GM19467 (cell line): ENCODE data around the gene NFE2L1.

Source experiments
- ATAC-seq: cut with Tn5 transposase; IDR thresholded peaks from one replicate; pipeline ENCODE4 v1.9.1; 2021; ENCODE audit warnings: mild to moderate bottlenecking, moderate library complexity; ENCODE audit not compliant: unreplicated experiment

The NFE2L1 gene

GRCh38 chr17:48047113-48047740 lies 932 bp upstream of the NFE2L1 start:
- ATAC-seq = no peak

DNA sequence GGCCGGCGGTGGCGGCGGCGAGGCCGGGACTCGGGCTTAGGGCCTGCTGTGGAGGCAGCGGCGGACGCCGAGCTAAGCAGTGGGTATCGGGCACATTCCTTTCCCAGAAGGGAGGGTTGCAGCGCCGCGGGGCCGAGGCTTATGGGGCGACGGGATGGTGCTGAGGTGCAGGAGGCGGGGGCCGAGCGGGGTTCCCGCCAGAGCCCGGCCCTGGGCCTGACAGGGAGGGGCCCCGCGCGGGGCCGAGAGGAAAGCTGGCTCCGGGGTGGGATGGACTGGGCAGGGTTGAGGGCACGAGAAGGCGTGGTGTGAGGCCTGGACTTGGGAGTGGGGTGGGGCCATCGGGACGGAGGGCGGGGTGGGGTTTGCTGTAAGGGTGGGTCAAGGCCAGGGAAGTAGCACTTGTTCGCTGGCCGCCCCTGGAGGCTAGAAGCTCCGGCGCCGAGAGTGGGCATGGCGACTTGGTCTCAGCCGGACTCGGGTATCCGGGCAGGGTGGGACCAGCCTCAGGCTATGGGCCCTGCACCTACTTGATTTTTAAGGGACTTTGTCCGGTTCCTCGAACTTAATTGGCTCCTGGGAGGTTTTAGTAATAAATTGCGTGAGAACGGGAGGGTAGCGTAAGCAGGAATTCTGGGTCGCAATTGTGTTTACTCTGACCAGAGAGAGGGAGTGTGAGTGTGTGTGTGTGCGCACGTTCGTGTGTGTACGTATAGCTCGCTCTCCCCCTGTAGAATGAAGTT lies 396 bp downstream of the NFE2L1 start:
- peak; percentile 36 for ATAC-seq

DNA sequence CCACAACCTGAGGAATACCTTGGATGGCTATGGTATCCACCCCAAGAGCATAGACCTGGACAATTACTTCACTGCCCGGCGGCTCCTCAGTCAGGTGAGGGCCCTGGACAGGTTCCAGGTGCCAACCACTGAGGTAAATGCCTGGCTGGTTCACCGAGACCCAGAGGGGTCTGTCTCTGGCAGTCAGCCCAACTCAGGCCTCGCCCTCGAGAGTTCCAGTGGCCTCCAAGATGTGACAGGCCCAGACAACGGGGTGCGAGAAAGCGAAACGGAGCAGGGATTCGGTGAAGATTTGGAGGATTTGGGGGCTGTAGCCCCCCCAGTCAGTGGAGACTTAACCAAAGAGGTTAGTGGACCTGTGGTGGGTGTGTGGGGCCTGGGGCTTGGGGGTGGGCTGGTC lies 3.1 kb downstream of the NFE2L1 start:
- ATAC-seq = no peak

- ATAC-seq = no peak
Observed at GRCh38 chr17:48051706-48052486, 3.7 kb downstream of the NFE2L1 start.

GRCh38 chr17:48052956-48053757 lies 5.0 kb downstream of the NFE2L1 start:
- no peak for ATAC-seq

GRCh38 chr17:48053758-48054237 lies 5.6 kb downstream of the NFE2L1 start:
- ATAC-seq = no peak

GRCh38 chr17:48054238-48055185 lies 6.4 kb downstream of the NFE2L1 start:
- no peak for ATAC-seq

DNA sequence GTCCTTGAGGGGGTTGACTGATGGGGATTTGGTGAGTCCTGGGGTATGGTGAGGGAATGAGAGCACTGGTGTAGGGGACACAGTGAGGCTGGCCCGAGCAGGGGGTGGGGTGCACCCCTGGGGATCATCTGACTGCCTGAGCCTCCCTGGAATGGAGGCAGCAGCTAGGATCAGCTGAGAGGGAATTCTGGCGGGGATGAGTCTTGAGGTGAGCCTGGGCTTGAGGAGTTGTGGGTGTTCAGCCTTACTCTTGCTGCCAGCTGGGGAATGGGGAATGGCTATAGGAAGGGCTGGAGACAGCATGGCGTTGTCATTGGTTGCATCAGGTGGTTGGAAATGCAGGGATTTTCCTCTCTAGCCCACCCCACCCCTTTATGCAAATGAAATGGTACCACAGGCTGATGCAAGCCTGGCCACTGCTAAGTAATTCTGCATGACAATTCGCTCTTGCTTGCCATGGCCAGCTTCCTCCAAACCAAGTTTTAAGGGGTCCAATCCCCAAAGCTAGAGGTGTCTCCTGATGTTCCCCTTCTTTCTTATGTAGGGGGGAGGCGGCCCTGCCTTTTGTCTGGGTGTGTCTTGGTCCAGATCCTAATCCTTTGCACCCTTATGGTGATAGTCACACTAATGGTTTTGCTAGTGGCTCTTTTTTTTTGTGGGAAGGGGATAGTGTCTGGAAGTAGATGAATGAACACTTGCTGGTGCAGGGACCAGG lies 7.5 kb downstream of the NFE2L1 start:
- ATAC-seq = no peak

DNA sequence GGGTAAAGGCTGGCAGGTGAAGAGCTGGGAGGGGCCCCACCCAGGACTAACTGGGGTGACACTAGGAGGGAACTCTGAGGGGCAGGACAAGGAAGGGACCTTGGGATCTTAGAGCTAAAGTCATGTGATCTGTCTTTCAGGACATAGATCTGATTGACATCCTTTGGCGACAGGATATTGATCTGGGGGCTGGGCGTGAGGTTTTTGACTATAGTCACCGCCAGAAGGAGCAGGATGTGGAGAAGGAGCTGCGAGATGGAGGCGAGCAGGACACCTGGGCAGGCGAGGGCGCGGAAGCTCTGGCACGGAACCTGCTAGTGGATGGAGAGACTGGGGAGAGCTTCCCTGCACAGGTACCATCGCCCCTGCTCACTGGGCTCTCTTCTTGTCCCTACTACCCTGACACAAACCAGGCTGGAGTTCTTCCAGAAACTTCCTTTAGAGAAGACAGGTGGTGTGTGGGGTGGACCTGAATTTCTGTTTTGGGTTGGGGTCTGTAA lies 8.1 kb downstream of the NFE2L1 start:
- ATAC-seq = no peak

DNA sequence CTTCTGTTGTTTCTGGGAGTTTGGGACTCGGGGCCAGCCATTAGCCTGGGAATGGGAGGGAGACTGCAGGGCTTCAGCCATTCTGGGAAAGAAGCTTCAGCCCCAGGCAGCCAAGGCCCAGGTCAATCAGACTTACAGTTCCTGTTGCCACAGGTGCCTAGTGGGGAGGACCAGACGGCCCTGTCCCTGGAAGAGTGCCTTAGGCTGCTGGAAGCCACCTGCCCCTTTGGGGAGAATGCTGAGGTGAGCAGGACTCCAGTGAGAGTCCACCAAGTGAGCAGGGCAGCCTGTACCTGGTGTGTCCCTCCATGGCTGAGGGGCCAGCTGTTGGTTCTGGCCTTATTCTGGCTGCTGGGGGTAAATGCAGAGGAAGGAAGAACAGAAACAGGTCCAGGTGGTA lies 8.7 kb downstream of the NFE2L1 start:
- ATAC-seq = no peak

DNA sequence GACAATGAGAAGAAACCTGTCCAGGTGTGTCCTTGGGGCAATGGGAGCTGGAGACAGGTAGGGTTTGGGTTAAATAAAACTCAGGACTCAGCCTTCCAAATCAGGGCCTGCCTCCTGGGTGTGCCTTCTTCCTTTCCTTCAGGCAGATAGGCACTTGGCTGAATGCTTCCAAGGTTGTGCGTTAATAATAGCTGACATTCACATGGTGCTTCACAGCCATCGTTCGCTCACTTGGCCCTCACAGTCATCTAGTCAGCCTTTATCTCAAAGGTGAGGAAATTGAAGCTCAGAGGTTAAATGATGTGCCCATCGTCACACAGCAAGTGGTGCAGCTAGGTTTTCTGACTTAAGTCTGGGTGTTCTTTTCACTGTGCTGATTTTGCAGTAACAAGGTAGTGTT lies 9.5 kb downstream of the NFE2L1 start:
- no peak for ATAC-seq

DNA sequence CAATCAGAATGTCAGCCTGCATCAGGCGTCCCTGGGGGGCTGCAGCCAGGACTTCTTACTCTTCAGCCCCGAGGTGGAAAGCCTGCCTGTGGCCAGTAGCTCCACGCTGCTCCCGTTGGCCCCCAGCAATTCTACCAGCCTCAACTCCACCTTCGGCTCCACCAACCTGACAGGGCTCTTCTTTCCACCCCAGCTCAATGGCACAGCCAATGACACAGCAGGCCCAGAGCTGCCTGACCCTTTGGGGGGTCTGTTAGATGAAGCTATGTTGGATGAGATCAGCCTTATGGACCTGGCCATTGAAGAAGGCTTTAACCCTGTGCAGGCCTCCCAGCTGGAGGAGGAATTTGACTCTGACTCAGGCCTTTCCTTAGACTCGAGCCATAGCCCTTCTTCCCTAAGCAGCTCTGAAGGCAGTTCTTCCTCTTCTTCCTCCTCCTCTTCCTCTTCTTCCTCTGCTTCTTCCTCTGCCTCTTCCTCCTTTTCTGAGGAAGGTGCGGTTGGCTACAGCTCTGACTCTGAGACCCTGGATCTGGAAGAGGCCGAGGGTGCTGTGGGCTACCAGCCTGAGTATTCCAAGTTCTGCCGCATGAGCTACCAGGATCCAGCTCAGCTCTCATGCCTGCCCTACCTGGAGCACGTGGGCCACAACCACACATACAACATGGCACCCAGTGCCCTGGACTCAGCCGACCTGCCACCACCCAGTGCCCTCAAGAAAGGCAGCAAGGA lies 10.4 kb downstream of the NFE2L1 start:
- no peak for ATAC-seq

DNA sequence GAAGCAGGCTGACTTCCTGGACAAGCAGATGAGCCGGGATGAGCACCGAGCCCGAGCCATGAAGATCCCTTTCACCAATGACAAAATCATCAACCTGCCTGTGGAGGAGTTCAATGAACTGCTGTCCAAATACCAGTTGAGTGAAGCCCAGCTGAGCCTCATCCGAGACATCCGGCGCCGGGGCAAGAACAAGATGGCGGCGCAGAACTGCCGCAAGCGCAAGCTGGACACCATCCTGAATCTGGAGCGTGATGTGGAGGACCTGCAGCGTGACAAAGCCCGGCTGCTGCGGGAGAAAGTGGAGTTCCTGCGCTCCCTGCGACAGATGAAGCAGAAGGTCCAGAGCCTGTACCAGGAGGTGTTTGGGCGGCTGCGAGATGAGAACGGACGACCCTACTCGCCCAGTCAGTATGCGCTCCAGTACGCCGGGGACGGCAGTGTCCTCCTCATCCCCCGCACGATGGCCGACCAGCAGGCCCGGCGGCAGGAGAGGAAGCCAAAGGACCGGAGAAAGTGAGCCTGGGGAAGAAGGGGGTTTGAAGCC lies 11.0 kb downstream of the NFE2L1 start:
- no peak for ATAC-seq

DNA sequence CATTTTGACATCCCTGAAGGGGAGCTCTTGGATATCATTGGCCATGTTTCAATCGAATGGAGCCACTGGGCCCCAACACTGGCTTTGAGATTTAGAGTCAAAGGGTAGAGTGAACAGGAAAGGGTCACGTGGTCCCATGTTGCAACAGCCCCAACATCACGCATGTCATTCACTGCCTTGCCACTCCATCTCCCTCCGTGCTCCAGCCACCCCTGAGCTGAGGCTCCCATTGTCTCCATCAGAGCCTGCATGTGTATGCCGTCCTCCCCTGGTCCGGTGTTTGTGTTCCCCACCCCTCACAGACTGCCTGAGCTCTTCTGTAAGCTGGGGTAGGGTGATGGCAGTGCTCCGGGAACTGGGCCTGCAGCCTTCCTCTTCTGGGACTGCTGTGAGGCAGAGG lies 12.1 kb downstream of the NFE2L1 start:
- no peak for ATAC-seq

GRCh38 chr17:48062273-48062672 lies 14.1 kb downstream of the NFE2L1 start:
- no peak for ATAC-seq

DNA sequence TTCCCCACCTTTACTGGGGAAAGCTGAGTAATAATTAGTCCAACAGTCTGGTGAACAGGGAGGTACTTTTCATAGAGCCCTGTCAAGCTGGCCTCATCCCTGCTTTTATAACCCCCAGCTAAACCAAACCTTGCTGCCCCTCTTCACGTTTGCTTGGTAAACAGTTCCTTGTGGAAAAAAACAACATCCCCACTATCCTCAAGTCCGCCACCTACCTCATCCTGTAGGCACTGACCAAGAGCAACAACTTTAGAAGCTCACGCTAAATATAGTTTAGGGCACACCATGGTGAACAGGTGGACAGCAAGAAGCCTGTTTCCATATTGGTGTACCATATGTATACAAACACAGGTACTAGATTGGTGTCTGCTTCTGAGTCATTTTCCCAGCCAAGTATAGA lies 16.5 kb downstream of the NFE2L1 start:
- no peak for ATAC-seq

DNA sequence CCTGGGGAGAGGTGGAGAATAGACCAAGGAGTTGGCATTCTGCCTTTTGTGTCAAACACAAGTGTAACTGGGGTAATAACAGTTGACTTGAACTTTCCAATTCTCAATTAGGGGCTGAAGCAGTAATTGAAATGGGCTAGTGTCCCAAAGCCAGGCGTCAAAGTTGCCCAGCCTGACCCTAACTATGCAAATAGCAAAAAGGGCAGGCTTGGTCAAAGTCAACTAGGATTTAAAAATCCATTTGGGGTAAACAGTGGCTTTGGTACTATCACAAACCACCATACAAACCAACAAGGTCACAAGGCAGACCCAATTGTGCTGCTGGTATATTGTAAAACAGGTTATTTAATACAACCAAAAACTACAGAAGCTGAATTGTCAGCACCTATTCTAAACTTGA lies 18.0 kb downstream of the NFE2L1 start:
- ATAC-seq = no peak

DNA sequence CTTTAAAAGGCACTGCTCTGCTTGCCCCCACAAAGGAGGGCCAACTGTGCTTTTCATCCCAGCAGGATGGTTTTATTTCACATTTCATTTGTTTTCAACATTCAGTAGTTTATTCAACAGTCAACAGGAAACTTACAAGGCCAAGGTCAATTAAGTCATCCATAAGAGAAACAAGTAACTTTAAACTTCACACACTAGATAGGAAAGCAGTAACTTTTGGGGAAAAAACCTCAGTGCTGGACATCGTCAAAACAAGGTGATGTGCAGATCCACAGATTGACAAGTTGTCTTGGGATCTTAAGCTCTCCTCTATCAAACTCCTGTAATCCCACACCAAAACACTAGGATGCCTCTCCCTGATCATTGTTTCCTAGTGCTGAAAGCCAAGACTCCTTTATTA lies 18.5 kb downstream of the NFE2L1 start:
- no peak for ATAC-seq
